Retina (tissue), 1 donor: Measurements from ENCODE around the gene STRN4.
"Not testable (repeated sequence)": the region's sequence is repeated elsewhere in the genome, so short reads cannot be mapped to it uniquely, and the experiment has no call there.

Experiments
- DNase-seq: peaks from one replicate; pipeline ENCODE4 v3.0.0-alpha.2; 2016

STRN4 gene

GRCh38 chr19:46773018-46773399 lies 26.8 kb upstream of the STRN4 start:
- DNase-seq: no peak

- DNase-seq: no peak
Observed at GRCh38 chr19:46772170-46773017, 26.1 kb upstream of the STRN4 start.

DNA sequence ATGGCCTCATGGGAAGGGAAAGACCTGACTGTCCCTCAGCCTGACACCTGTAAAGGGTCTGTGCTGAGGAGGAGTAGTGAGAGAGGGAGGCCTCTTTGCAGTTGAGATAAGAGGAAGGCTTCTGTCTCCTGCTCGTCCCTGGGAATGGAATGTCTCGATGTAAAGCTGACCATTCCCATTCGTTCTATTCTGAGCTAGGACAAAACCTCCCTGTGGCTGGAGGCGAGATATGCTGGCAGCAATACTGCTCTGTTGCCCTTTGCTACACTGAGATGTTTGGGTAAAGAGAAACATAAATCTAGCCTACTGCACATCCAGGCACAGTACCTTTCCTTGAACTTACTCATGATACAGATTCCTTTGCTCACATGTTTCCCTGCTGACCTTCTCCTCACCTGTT lies 22.5 kb upstream of the STRN4 start:
- DNase-seq: not testable (repeated sequence)

DNA sequence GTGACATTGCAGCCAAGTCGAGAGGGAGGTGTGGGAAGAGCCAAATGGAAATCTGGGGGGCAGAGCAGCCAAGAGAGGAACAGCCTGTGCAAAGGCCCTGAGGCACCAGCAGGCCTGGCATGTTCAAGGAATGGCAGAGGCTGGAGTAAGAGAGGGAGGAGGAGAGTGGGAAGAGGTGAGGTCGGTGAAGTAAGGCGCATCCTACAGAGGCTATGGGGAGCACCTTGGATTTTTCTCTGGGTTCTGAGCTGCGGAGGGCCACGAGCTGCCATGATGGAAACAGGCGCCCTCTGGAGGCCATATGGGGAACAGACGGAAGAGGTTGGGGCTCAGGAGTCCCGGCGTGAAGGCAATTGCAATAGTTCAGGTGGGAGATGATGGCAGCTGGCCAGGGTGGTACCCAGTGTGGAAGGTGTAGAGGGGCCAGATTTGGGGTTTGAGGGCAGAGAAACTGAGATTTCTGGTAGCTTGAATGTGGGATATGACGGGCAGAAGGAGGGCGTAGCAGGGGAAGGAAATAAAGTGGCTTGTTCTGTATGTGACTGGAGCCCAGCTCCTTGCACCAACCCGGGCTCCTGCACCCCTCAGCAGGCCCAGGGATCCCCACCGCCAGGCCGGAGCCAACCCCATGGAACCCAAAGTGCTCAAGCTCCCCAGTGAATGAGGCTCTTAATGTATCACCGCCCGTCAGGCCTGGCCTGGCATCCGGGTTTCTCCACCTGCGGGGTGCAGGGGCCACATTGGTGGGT lies 20.5 kb upstream of the STRN4 start:
- DNase-seq: peak; percentile 27

GRCh38 chr19:46764817-46765291 lies 18.6 kb upstream of the STRN4 start:
- DNase-seq: no peak

GRCh38 chr19:46762245-46762890 lies 16.1 kb upstream of the STRN4 start:
- no peak for DNase-seq

DNA sequence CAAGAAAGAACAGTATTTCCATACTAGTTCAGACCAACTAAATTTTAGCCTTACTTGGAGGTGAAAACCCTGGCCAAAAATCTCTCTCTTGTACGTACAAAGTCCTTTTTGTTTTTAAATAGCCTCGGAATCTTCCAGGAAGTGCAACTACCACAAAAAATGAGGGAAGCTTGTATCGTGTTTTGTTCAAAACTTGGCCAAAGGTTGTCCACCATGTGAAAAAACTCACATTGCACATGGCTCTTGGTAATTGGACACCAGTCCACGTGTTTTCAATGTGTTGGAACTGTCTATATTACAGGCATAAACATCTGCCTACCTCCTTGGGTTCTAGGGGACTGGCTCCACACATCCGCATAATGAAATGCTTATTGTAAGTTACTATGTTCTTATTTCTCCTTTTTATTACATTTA lies 15.2 kb upstream of the STRN4 start:
- no peak for DNase-seq

DNA sequence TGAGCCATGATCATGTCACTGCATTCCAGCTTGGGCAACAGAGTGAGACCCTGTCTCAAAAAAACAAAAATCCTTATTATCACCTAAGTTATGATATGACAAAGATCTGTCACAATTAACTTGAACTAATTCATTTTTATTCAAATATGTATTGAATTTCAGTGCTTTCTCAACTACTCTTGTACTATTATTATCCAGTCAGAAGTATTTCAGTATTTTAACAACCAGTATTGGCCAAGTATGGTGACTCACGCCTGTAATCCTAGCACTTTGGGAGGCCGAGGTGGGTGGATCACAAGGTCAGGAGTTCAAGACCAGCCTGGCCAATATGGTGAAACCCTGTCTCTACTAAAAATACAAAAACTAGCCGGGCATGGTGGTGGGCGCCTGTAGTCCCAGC lies 14.6 kb upstream of the STRN4 start:
- not testable (repeated sequence) for DNase-seq

- no peak for DNase-seq
Observed at GRCh38 chr19:46760363-46760762, 14.1 kb upstream of the STRN4 start.

DNA sequence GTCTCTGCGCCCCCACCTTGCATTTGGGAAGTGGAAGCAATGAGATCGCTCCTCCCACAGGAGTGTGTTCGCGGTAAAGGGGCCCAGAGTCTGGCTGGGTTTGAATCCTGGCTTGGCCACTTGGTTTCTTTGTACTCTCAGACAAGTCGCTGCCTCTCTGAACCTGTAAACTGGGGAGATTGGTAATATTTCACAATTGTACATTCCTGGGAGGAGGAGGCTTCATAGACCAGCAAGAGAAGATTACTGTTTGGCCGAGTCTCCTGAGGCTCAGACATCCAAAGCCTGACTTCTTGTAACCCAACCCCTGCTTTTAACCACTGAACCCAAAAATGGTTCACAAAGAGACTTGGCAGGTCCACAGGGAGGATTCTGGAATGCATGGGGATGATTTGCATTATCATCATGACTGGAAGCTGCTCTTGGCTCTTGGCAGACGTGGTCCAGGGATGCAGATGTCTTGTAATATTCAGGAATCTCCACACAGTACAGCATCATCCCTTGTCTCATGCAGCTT lies 13.6 kb upstream of the STRN4 start:
- no peak for DNase-seq

DNA sequence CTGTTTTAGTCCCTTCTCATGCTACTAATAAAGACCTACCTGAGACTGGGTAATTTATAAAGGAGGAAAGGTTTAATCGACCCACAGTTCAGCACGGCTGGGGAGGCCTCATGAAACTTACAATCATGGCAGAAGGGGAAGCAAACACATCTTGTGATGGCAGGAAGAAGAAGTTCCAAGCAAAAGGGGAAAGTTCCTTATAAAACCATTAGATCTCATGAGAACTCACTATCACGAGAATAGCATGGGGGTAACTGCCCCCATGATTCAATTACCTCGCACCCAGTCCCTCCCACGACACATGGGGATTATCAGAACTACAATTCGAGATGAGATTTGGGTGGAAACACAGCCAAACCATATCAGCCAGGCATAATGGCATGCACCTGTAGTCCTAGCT lies 13.0 kb upstream of the STRN4 start:
- no peak for DNase-seq

DNA sequence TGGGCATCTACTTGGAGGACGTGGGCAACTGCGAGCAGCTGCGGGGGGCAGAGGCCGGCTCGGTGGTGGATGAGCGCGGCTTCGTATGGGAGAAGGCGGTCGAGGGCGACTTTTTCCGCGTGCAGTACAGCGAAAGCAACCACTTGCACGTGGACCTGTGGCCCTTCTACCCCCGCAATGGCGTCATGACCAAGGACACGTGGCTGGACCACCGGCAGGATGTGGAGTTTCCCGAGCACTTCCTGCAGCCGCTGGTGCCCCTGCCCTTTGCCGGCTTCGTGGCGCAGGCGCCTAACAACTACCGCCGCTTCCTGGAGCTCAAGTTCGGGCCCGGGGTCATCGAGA lies 10.3 kb upstream of the STRN4 start:
- DNase-seq: no peak

DNA sequence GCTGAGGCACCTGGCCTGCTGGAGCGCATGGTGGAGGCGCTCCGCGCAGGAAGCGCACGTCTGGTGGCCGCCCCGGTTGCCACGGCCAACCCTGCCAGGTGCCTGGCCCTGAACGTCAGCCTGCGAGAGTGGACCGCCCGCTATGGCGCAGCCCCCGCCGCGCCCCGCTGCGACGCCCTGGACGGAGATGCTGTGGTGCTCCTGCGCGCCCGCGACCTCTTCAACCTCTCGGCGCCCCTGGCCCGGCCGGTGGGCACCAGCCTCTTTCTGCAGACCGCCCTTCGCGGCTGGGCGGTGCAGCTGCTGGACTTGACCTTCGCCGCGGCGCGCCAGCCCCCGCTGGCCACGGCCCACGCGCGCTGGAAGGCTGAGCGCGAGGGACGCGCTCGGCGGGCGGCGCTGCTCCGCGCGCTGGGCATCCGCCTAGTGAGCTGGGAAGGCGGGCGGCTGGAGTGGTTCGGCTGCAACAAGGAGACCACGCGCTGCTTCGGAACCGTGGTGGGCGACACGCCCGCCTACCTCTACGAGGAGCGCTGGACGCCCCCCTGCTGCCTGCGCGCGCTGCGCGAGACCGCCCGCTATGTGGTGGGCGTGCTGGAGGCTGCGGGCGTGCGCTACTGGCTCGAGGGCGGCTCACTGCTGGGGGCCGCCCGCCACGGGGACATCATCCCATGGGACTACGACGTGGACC lies 9.7 kb upstream of the STRN4 start:
- no peak for DNase-seq

DNA sequence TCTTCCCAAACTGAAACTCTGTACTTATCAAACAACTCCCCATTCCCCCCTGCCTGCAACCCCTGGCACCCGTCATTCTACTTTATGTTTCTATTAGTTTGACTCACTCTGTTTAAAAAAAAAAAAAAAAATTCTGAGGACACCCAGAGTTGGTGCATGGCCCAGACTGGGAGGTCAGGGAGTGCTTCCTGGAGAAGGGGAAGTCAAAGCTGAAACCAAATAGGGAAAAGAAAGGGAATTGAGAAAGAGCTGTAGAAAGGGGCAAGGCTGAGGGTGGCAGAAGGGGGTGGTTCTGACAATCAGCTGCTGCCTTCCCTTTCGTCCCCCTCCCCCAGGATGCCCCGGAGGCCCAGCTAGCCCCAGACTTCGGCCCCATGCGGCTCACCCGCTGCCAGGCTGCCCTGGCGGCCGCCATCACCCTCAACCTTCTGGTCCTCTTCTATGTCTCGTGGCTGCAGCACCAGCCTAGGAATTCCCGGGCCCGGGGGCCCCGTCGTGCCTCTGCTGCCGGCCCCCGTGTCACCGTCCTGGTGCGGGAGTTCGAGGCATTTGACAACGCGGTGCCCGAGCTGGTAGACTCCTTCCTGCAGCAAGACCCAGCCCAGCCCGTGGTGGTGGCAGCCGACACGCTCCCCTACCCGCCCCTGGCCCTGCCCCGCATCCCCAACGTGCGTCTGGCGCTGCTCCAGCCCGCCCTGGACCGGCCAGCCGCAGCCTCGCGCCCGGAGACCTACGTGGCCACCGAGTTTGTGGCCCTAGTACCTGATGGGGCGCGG lies 9.0 kb upstream of the STRN4 start:
- no peak for DNase-seq

- peak; percentile 45 for DNase-seq
Observed at GRCh38 chr19:46753420-46754155, 7.3 kb upstream of the STRN4 start.

- peak; percentile 36 for DNase-seq
Observed at GRCh38 chr19:46748325-46749109, 2.3 kb upstream of the STRN4 start.

DNA sequence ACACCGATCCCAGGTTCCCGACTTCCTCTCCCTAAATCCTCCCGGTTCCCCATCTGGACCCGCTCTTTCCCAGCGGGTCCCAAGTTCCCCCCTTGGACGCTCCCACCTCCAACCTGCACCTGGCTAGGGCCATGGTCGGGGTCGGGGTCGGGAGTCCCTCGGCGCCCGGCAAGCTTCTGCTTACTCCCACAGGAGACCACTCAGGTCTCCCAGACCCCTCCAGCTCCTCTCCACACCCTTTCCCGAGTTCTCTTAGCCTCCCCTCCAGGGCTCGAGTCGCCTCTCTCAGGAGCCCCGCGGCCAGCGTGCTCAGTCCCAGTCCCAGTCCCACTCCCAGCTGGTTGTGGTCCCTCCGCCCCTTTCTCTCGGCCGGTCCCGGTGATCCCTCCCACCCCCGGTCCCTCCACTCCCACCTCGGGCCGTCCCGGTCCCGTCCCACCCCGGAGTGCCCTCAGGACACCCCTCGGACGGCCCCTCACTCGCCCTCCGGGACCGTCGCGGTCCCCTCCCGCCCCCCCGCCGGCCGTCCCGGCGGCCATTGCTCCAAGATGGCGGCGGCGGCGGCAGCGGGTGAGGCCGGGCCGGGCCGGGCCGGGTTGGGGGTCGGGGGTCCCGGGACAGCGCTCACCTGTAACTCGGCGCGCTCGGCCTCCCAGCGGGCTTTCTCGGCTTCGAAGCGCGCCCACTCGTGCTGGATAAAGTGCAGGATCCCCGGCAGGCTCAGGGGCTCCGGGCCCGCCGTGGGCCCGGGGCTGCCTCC lies 549 bp downstream of the STRN4 start, which contains the start of gene FKRP:
Gene FKRP, plus strand, starts transcription at position 537 of the 760 bp plus-strand sequence. CDS start 9,394 bp downstream, outside the sequence.
- DNase-seq: peak; percentile 52

DNA sequence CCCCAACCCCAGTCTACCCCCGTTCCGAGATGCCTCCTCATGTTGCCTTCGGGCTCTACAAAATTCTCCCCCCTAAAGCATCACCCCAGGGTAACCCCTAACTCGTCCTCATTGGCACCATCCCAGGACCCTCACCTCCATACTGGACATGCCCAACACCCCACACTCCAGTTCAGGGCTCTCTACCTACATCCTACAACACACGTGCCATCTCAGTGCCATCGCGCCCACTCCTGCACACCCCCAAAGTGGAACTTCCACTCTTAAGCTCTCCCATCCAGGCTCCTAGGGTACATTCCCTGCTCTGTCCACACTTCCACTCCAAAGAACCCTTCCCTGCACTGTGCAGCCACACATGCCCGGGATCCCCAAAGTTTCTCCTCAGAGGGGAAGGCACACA lies 1.2 kb downstream of the STRN4 start:
- DNase-seq: no peak

GRCh38 chr19:46744005-46744691 lies 2.1 kb downstream of the STRN4 start:
- DNase-seq: no peak
